Measurements from ENCODE around the gene NLGN4X.

Gene NLGN4X

DNA sequence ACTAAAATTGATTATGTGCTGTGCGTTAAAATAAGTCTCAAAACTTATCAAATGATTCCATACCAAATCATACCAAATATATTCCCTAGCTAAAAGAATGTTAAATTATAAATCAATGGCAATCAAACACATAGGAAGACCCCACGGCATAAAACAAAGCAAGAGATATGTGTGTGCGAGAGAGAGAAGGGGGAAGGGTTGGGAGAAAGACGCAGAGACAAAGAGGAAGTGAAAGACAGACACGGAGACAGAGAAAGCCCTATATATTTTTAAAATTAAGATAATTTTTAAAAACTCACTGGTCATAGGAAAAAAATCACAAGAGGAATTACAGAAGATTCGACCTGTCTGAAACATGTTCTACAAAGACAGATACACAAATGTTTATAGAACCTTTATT lies 371.4 kb downstream of the NLGN4X start:
- Histone ChIP-seq H3K79me2 (ENCODE audit: insufficient read depth, low read length) (no peaks in the 10 kb centered on the region), H3K36me3 (ENCODE audit: insufficient read depth, low read length) (no peaks in the 10 kb centered on the region), H3K4me1 (ENCODE audit: insufficient read depth, low read length, severe bottlenecking) (no peaks in the 10 kb centered on the region), H3K9me2 (ENCODE audit: low read depth, low read length) (no peaks in the 10 kb centered on the region), H3K4me3 (ENCODE audit: low read depth, low read length, poor library complexity, severe bottlenecking) (no peak overlapping the region), H3K27ac (ENCODE audit: low read depth, low read length, poor library complexity, severe bottlenecking) (no peak overlapping the region), H3K27me3 (ENCODE audit: insufficient read depth, low read length) (no peaks in the 10 kb centered on the region), H3F3A (ENCODE audit: insufficient read depth, low read length) (no peaks in the 10 kb centered on the region), H3K9ac (ENCODE audit: low read length) (no peak overlapping the region), H2AFZ (ENCODE audit: low read length) (no peak overlapping the region), H3K9me3 (ENCODE audit: low read length) (no peaks in the 10 kb centered on the region), H3K4me2 (ENCODE audit: low read length) (no peak overlapping the region), H4K20me1 (ENCODE audit: insufficient read depth, low read length) (no peaks in the 10 kb centered on the region)
- TF ChIP-seq EZH2 (IDR thresholded peaks at IDR 0.05; ENCODE audit: borderline replicate concordance, low read length) (no peak), CTCF (IDR thresholded peaks at IDR 0.05; ENCODE audit: low read length) (no peak)

DNA sequence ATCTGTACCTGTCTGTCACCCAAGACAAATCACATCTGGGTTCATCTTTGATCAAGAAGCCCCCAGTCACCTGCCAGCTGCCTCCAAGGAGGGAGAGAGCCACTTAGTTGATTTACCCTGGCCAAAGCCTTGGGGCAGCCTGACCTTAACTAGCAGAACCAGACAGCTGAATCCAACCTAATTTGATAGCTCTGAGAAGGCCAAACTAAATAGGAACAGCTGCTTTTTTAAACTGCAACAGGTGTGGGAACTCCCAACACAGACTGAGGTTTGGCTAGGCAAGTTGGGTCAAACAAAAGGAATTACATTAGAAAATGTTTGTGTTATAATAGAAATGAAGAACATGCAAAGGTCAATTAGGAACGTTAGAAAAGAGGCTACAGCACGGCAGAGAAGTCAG lies 375.7 kb downstream of the NLGN4X start:
- H3K4me1 ChIP-seq (ENCODE audit: insufficient read depth, low read length, severe bottlenecking) = no peaks in the 10 kb centered on the region
- no peaks in the 10 kb centered on the region for H3K9me2 ChIP-seq (ENCODE audit: low read depth, low read length)
- no peak for TF ChIP-seq CTCF (IDR thresholded peaks at IDR 0.05; ENCODE audit: low read length)
- TF ChIP-seq EZH2 (IDR thresholded peaks at IDR 0.05; ENCODE audit: borderline replicate concordance, low read length) = no peak
- H3K27me3 ChIP-seq (ENCODE audit: insufficient read depth, low read length) = no peaks in the 10 kb centered on the region
- no peaks in the 10 kb centered on the region for H3K36me3 ChIP-seq (ENCODE audit: insufficient read depth, low read length)
- no peak overlapping the region for H3K4me3 ChIP-seq (ENCODE audit: low read depth, low read length, poor library complexity, severe bottlenecking)
- H3K9ac ChIP-seq (ENCODE audit: low read length) = no peak overlapping the region
- H3F3A ChIP-seq (ENCODE audit: insufficient read depth, low read length) = no peaks in the 10 kb centered on the region
- H3K27ac ChIP-seq (ENCODE audit: low read depth, low read length, poor library complexity, severe bottlenecking) = no peak overlapping the region
- no peaks in the 10 kb centered on the region for H3K79me2 ChIP-seq (ENCODE audit: insufficient read depth, low read length)
- H4K20me1 ChIP-seq (ENCODE audit: insufficient read depth, low read length) = no peaks in the 10 kb centered on the region
- H2AFZ ChIP-seq (ENCODE audit: low read length) = no peak overlapping the region
- H3K4me2 ChIP-seq (ENCODE audit: low read length) = no peak overlapping the region
- H3K9me3 ChIP-seq (ENCODE audit: low read length) = no peaks in the 10 kb centered on the region

- Histone ChIP-seq H3K4me3 (ENCODE audit: low read depth, low read length, poor library complexity, severe bottlenecking) (no peak overlapping the region), H2AFZ (ENCODE audit: low read length) (no peak overlapping the region), H3K4me2 (ENCODE audit: low read length) (no peak overlapping the region), H3K27ac (ENCODE audit: low read depth, low read length, poor library complexity, severe bottlenecking) (no peak overlapping the region), H3K9me2 (ENCODE audit: low read depth, low read length) (no peaks in the 10 kb centered on the region), H3K79me2 (ENCODE audit: insufficient read depth, low read length) (no peaks in the 10 kb centered on the region), H4K20me1 (ENCODE audit: insufficient read depth, low read length) (no peaks in the 10 kb centered on the region), H3K27me3 (ENCODE audit: insufficient read depth, low read length) (no peaks in the 10 kb centered on the region), H3K36me3 (ENCODE audit: insufficient read depth, low read length) (no peaks in the 10 kb centered on the region), H3F3A (ENCODE audit: insufficient read depth, low read length) (no peaks in the 10 kb centered on the region), H3K4me1 (ENCODE audit: insufficient read depth, low read length, severe bottlenecking) (no peaks in the 10 kb centered on the region), H3K9me3 (ENCODE audit: low read length) (no peaks in the 10 kb centered on the region), H3K9ac (ENCODE audit: low read length) (no peak overlapping the region)
- TF ChIP-seq CTCF (IDR thresholded peaks at IDR 0.05; ENCODE audit: low read length) = no peak
- TF ChIP-seq EZH2 (IDR thresholded peaks at IDR 0.05; ENCODE audit: borderline replicate concordance, low read length) = no peak
Measured at GRCh38 chrX:5842601-5843000, 386.1 kb downstream of the NLGN4X start.

Measured in OCI-LY1 (cell line).